VCaP (cell line): ENCODE measurements around the gene PDYN.

Experiments used
- H3K27ac ChIP-seq: fragments of 450-650 bp; 2 replicates; pipeline ENCODE4 v1.5.1; 2017
- CTCF ChIP-seq: fragments of 450-650 bp; conservative IDR thresholded peaks from 2 replicates; pipeline ENCODE4 v1.5.1; 2017; ENCODE audit warnings: mild to moderate bottlenecking, moderate library complexity

The PDYN gene

DNA sequence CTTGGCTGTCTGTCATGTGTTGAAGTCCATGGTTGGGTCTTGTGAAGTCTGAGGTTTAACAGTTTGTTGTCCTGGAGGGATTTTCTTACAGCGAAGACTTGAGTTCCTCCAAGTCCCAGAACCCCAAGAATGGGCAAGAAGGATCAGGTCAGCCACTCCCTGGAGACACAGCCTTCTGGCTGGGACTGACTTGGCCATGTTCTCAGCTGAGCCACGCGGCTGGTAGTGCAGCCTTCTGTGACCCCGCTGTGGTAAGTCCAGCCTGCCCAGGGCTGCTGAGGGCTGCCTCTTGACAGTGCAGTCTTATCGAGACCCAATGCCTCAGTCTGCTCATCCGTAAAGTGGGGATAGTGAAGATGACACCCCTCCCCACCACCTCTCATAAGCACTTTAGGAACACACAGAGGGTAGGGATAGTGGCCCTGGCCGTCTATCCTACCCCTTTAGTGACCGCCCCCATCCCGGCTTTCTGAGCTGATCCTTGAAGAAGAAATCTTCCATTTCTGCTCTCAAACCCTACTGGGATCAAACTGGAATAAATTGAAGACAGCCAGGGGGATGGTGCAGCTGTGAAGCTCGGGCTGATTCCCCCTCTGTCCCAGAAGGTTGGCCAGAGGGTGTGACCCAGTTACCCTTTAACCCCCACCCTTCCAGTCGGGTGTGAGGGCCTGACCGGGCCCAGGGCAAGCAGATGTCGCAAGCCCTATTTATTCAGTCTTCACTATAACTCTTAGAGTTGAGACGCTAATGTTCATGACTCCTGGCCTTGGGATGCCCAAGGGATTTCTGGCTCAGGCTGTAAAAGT lies 55.2 kb downstream of the PDYN start:
- no peak overlapping the region for H3K27ac ChIP-seq
- no peak for TF ChIP-seq CTCF

GRCh38 chr20:1937316-1937976 lies 56.4 kb downstream of the PDYN start:
- TF ChIP-seq CTCF = no peak
- no peak overlapping the region for H3K27ac ChIP-seq

- TF ChIP-seq CTCF = no peak
- peak overlapping the region; percentile 59 for H3K27ac ChIP-seq
These were observed 58.0 kb downstream of the PDYN start for GRCh38 chr20:1935696-1936366.

DNA sequence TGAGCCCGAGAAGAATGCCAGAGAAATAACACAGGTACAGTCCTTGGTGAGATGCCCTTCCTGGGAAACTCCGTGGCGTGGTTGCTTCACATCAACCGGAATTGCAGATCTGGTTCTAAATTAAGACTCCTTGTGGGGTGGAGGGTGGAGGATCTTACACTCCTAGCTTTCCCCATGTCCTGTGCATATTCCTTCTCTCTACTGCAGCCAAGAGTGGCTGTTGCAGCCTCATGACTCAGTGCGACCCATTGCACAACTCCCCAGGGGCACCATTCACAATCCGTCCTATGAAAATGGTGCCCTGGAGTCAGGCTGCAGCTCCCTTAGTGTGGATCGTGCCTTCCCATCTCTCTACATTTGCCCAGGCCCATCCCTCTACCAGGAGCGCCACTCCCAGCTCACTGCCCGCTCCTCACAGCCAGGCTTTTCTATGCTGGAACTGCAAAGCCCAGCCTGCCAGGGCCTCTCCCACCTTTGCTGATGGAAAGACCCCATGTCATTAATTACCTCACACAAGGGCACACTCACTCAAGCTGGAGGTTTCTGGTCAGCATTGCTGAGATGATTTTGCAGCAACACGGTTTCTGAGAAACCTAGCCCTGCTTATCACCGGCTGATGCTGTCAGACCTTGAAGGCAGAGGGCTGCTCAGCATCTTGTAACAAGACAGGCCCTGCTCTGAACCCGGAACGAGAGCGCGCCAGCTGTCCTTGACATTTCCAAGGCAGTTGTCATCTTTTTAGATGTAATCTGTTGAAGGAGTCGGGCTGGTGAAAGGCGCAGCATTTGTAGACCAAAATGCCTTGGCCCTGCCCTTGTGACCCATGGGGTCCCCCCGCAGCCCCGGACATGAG lies 58.9 kb downstream of the PDYN start:
- no peak overlapping the region for H3K27ac ChIP-seq
- no peak for TF ChIP-seq CTCF

DNA sequence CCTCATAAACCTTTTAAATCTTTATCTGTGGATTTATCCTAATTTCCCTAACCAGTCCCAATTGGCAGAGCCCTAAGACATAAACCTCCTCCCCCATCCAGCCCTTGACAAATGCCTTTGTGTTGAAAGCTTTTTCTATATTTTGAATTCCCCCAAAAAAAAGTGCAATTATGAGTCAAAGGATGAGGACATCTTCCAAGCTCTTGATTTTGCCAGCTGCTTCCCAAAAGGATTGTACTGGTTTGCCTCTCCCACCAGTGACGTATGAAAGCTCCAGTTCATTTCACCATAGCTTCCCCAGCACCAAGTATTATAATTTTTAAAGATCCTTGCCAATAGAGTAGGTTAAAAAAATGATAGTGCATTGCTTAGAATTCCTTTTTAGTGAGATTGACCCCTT lies 59.7 kb downstream of the PDYN start:
- H3K27ac ChIP-seq = no peak overlapping the region

GRCh38 chr20:1933465-1933870 lies 60.4 kb downstream of the PDYN start:
- no peak for TF ChIP-seq CTCF
- H3K27ac ChIP-seq = no peak overlapping the region

More for the DNA sequence above, 59.7 kb downstream of the PDYN start:
- no peak for TF ChIP-seq CTCF

DNA sequence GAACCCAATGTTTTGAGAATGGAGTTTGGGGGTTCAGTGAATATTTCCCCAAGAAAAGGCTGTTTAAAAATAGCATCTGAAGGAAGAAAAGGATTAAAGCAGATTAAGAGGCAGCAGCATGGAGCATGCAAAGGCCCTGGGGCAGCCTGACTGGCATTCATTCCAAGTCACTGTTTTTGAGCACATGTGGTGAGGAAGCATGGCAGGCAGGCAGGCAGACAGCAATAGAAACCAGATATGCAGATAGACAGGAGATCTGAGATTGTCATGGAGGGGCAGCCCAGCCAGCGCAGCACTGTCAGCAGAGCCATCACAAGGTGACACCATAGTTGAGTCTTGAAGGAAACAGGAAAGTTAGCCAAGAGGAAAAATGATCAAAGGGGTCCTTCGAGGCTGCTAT lies 60.9 kb downstream of the PDYN start:
- TF ChIP-seq CTCF = no peak
- no peak overlapping the region for H3K27ac ChIP-seq
